ENCODE data around the gene TRA2B.

TRA2B gene

DNA sequence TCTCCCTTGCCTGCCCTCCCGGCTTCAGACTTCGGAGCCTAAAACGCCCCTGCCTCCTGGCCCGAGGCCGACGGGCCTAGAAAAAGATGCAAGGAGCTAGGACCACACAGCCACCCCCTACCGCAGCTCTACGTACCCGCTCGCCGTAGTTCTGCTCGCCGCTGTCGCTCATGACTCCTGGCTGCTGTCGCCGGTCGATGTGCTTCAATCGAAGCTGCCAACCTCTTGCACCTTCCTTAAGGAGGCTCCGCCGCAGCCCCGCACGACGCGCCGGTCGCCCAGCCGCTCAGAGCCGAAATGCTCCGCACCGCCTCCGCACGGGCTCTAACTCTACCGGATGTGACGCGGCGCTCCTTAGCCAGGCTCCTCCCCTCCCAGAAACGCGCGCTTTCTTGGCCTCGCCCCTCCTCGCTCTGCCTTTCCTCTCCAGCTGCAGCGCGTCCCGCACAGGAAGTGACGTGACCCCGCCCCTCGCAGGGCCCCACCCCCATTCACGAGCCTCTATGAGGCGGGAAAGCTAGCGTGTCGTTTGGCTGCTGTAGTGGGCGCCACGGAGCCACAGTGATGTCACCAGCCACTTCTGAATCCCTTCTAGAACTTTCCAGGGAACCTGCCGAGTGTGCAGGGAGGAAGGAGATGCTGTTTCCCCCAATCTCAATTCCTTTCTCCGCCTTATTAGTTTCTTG, at the start of gene TRA2B:
TSS of gene TRA2B (minus strand) at position 326 of the 686 bp plus-strand sequence. CDS start at position 172, 154 bp downstream.
- peak; percentile 98 for DNase-seq

DNA sequence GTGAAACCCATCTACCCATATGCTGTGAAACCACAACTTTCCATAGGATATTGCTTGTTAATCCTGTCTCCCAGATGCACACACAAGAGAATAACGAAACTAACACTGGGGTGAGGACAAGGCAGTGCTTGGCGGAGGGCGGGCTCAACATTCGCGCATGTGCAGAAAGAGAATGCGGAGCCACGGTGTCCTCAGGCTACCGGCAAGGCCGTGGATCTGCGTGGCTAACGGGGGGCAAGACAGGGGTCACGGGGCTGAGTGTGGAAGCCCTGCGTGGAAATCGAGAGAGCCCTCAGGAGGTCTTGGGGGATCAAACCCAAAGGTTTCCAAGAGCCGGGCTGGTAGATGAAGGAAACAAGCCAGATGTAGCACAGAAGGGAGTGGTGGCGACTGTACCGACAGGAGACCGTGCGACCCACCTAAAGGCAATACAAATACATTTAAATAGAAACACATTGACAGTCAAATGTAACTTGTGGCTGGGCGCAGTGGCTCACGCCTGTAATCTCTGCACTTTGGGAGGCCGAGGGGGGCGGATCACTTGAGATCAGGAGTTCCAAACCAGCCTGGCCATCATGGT, 48.5 kb upstream of the TRA2B start:
- peak; percentile 50 for DNase-seq

DNA sequence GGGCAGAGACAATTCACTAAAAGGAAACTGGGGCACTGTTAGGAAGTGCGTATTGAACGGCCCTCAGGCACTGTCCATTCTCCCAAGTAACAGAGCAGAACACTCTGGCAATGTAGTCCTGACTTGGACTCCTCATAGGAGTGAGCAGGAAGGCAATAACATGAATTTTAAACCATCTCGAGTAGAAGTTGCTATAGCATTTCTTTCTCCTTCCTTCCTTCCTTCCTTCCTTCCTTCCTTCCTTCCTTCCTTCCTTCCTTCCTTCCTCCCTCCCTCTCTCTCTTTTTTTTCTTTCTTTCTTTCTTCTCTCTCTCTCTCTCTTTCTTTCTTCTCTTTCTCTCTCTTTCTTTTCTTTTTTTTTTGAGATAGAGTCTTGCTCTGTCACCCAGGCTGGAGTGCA, 46.4 kb upstream of the TRA2B start:
- no peak for DNase-seq

DNA sequence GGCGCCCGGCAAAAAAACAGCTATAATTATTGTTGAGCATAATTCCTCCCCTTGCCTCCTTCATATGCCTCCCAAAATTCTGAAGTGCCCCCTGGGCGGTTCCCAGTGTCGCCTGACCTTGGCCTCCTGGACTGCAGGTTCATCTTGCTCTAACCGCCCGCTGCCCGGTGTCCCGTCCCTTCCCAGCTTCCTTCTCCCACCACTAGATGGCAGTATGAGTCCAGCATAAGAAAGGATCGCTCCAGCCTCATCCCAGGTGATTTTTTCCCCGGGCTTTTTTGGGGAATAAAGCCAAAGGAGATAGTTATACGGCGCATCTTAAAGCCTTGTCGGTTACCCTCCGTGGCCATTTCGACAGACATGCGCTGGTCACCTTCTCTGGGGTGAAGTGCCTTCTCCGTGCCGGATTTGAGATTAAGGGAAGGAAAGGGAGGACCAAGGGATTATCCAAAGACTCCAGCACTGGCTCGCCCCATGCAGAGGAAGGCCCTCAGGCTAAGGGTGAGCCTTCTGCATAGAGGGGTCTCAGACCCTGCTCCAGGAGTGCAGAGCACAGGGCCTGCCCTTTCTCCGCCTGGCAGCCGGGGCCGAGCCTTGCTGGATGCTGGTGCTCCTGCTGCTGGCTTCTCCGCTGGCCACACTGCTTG, 45.8 kb upstream of the TRA2B start:
- DNase-seq, result peak; percentile 84

DNA sequence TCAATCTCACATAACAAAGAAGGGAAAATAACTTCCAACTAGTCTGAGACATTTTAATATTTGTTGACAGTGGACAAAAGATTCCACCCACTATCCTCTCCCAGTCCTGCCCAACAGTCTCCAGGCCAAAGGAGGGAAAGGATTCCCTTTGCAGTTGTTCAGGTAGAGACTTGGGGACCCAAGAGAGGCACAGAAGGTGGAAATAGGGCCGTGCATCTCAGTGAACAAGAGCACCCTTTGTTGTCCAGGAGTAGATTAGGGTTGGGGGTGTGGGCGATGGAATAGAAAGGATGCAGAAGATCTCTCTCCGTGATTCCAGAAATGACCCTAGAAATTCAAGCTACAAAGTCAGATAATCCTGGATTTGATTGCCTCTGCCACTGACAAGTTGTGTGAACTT, 44.8 kb upstream of the TRA2B start:
- peak; percentile 48 for DNase-seq

DNA sequence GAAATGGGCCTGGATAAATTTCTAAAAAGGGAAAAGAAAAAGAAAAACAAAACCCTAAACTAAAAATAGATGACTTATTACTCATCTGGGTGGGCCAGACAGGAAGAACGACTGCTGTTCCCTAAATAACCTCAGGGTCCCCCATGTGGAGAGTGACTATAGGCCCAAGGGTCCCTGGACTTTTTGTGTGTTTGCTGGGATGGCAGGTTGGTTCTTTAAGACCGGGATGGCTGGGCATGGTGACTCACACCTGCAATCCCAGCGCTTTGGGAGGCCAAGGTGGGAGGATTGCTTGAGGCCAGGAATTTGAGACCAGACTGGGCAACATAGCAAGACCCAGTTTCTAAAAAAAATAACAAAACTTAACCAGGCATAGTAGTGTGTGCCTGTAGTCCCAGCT, 43.8 kb upstream of the TRA2B start:
- DNase-seq, result no peak

DNA sequence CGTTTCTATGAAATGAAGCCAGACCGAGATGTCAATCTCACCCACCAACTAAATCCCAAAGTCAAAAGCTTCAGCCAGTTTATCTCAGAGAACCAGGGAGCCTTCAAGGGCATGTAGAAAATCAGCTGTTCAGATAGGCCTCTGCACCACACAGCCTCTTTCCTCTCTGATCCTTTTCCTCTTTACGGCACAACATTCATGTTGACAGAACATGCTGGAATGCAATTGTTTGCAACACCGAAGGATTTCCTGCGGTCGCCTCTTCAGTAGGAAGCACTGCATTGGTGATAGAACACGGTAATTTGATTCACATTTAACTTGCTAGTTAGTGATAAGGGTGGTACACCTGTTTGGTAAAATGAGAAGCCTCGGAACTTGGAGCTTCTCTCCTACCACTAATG, 41.9 kb upstream of the TRA2B start:
- DNase-seq, result no peak

DNA sequence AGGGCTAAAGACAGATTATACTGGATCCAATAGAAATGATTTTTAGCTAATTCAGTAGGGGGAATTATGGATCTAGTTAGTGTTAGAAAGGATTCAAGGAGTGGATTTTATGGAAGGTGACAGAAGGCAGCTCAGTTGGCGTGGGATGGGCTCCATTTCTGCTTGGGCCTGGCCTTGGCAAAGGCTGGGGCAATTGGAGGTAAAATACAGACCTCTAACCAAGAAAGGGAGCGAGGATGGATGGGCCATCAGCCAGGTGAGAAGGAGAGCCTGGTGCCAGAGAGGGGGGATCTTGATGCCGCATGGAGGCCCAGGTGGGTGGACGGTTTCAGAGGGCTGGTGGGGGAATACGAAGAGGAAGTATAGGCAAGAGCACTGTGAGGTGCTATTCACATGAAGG, 40.7 kb upstream of the TRA2B start:
- DNase-seq, result no peak

DNA sequence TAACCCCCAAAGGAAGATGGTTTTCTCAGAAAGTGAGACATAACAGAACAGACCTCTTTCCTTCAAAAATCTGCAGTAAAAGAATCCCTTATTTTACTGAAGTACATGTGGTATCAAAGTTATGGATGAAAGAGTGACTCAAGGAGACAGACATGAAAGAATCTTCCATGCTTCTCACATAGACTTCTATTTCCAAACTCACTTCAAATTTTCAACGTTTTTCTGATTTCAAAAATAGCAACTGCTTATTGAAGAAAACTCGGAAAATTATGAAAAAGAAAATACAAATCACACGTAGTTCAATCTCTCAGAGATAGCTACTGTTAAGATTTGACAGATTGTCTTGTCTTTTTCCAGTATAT, 39.8 kb upstream of the TRA2B start:
- DNase-seq, result no peak

DNA sequence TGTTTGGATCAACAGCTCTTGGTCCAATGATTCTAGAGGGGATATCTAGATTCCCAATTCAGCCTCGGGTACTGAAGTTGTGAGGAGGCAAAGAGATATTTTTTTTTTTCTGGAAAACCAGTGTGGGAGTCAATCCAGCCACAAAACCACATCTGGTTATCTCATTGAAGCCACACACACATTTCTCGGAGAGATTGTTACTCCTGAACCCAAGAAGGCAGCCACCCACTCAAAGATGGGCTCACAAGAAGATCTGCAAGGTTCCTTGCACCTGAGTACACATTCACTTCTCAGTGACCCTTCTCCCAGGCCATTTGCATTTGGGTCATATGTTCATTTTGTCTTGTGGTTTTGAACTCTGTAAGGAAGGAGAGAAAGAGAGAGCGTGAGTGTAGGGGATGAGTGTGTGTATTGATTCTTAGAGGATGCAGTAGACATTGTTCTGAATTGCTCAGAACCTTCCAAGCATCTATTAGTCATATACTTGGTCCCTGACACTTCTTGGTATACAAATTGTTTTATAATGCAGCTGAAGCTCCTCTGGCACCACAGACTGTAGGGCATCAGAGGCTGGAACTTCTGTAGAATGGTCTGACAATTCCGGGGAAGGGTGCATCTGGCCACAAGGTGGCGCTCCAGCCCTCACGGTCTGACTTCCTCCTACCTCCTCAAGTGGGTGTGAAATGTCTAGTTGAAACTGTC, 39.3 kb upstream of the TRA2B start:
- DNase-seq, result peak; percentile 94

DNA sequence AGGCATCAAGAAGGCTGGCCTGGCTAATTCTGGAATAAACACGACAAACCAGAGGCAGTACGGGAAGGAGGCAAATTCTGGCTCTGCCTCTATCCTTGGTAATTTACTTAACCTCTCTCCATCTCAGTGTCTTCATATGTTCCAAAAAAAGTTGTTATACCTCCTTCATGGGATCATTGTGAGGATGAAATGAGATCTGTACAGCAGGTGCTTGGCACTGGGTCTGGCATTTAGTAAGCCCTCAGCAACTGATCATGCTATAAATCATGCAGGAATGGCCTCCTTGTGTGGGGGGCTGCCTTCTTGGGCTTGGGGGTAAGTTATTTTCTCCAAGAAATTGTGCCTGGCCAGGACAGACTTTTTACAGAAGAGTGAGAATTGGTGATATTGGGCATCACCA, 38.3 kb upstream of the TRA2B start:
- no peak for DNase-seq

DNA sequence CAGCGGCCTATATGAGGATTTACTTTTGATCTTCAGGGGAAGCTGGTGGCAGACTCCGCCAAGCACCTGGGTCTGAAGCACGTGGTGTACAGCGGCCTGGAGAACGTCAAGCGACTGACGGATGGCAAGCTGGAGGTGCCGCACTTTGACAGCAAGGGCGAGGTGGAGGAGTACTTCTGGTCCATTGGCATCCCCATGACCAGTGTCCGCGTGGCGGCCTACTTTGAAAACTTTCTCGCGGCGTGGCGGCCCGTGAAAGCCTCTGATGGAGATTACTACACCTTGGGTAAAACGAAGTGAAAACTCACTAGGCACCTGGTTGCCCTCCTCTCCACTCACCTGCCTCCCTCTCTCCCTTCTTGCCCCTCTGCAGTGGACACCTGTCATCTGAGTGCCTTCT, 33.8 kb upstream of the TRA2B start:
- DNase-seq, result no peak

DNA sequence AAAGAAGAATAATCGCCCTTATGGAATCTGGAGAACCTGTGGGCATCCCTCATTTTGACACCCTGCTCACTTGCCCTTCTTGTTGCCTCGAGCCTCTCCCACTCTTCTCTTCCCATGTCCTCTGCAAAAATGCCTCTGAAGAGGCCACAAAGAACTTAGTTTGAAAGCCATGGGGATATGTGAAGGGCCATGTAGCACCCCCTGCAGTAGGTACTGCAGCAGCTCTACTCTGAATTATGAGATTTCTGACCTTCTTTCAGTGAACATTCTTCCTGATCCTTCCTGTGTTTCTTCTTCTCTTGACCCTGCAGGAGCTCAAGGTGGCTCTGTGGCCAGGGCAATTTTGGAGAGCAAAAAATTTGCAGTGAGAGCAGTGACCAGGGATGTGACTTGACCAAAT, 30.4 kb upstream of the TRA2B start:
- DNase-seq, result no peak

DNA sequence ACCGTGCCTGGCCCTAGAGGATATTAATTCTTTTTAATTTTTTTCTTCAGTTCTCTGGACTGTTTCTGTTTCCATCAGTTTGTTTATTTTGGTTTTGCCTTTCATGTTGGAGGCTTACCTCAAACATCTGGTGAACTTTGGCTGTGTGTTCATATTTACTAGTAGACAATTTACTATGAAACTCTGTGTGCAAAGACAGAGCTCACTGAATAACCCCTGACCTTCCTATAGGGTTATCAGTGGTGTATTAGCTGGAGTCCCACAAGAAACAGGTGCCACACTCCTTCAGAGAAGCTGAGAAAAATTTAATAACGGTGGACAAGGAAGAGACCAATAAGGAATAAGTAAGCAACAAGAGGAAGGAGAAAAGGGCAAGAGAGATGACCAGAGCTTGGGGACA, 28.8 kb upstream of the TRA2B start:
- no peak for DNase-seq

DNA sequence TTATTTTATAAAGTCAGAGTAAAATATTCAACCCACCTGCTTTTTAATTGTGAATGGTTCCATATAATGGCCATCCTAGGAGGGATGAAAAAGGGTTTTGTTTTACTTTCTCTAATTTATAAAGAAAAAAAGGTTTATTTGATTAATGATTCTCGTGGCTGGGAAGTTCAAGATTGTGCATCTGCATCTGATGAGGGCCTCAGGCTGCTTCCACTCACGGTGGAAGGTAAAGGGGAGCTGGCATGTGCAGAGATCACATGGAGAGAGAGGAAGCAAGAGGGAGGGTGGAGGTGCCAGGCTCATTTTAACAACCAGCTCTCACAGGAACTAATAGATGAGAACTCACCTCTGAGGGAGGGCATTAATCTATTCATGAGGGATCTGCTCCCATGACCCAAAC, 27.7 kb upstream of the TRA2B start:
- no peak for DNase-seq

DNA sequence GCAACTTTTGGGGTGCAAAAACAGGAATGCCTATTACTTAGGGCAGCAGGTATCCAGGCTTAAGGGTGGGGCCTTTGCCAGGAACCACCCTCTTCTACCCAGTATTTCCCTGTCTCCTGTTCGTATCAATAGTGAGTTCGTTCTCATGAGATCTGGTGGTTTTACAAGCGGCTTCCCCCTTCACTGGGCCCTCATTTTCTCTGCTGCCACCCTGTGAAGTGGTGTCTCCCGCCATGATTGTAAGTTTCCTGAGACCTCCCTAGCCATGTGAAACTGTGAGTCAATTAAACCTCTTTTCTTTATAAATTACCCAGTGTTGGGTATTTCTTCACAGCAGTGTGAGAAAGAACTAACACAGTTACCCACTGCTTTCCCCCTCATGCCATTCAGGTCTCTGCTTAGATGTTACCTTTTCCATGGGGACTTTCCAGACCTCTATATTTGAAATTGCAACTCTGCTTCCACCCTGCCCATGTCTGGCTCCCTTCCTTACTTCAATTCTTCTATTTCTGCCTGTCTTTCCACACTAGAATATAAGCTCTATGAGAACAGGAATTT, 23.9 kb upstream of the TRA2B start:
- no peak for DNase-seq

DNA sequence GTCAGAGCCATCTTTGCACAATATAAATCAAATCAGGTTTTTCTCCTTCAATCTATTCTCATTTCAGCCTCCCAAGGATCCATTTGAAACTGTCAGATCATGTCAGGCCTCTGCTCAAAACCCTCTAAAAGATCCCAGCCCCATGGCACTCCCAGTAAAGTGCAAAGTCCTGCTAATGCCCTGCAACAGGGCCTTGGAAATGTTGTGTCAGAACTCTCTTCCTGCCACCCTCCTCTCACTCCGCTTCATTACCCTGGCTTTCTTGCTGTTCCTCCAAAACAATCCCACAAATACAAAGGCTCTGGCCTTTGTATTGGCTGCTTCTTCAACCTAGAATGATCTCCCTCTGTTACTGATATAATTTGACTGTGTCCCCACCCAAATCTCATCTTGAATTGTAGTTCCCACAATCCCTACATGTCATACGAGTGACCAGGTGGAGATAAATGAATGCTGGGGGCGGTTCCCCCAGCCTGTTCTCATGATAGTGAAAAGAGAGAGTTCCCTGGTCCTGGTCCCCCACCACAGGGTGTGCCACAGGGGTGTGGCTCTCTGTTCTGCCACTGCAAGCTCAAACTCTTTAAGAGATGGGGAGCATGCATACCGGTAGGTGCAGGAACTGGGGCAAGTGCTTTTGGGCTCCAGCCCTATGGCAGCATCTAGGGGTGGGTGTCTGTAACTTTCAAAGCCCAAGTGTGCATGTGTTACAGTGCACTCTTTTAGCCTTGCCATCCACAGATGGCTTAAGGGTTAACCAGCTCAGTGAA, 22.9 kb upstream of the TRA2B start:
- DNase-seq, result no peak

DNA sequence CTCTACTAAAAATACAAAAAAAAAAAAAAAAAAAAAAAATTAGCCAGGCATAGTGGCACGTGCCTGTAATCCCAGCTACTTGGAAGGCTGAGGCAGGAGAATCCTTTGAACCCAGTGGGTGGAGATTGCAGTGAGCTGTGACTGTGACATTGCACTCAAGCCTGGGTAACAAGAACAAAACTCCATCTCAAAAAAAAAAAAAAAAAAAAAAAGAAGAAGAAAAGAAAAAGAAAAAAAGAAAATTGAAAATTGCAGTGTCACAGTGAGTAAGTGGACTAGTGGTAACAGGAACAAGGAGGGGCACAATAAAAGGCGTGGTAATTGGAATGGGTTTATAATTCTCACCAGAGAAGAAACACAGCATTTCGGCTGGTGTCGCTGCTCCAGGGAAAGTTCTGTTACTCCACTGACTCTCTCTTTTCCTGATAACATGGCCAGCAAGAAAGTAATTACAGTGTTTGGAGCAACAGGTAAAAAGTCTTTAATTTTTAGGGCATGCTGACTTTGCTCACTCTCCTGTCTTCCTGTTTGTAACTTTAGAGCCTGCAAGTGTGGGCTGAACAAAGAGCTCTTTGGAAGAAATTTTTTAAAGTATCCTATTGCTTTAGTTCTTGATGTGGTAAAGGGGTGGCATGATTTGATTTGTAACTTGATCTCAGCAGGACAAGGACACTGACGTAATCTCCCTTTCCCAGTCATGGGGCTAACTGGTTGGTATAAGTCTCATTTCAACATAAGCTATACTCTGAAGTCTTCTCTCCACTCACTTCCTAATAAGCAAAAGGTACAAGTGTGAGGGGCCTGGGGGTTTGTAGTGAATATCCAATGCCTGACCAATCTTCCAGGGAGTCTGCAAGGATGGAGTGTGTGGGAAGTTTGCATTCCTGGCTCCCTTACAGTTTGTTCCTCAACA, 22.1 kb upstream of the TRA2B start:
- no peak for DNase-seq

DNA sequence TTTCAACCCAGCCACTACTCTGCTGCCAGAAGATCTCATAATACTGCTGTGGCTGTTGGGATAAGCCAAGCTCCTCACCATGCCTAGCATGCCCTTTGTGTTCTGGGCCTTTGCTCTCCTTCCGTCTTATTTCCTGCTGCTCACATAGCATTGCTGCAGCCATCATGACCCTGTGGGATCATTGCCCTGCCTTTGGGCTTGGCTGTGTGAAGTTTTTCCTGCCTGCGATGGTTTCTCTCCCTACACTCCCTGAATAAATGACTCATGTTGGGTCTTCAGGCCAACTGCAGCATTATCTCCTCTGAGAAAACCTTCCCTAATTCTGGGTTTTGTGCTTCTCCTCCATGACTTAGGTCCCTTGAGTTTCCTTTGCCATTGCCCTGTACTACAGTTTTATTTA, 20.8 kb upstream of the TRA2B start:
- DNase-seq, result peak; percentile 48

DNA sequence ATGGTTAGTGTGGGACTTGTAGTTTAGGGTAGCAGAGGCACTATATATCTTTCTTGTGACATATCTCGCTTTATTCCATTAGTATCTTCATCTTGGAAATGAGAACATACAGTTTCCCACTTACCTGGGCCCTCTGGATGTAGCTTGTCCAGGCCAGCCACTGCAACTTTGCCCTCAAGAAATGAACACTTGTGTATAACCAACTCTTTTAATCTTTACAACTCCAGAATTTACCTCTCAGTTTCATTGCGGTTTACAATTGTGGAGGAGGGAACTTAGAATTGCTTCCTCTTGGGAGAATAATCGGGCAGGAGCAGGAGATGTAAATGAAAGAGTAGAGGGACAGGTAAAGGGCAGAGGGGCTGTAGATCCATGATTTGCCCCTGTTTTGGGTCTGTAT, 18.4 kb upstream of the TRA2B start:
- DNase-seq, result no peak

DNA sequence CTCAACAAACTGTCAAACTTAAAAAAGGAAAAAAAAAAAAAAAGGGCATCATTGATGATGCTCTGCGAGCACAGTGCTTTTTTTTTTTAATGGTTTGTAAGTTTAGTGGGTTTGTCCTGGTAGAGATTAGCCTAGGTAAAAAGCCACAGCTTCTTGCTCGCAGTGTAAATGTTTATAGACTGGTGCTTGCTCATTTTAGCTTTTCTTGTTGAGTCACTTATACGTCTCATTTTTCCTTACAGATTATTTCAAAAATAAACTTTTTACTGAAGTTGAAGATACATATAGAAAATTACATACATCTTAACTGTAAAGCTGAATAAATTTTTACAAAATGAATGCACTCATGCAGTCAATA, 16.5 kb upstream of the TRA2B start:
- no peak for DNase-seq

DNA sequence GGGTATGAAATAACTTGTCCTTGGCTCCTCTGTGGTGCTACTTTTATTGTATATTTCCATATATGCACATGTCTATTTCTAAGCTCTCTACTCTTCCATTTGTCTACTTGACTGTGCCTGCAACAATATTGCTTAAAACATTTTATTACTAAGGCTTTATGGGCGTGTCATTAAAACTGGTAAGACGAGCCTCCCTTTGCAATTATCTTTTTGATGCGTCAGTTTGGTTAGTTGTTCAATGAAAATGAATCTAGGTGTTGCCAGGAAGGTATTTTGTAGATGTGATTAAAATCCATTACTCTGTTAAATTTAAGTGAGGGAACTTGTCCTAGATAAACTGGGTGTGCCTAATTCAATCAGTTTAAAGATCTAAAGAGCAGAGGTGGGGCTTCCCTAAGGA, 12.9 kb upstream of the TRA2B start:
- DNase-seq, result no peak

Data from activated CD8-positive, alpha-beta memory T cell treated with anti-CD3 and anti-CD28 coated beads for 24 hours (primary cell).